ENCODE results near the gene EXOC3L4.

Gene EXOC3L4

DNA sequence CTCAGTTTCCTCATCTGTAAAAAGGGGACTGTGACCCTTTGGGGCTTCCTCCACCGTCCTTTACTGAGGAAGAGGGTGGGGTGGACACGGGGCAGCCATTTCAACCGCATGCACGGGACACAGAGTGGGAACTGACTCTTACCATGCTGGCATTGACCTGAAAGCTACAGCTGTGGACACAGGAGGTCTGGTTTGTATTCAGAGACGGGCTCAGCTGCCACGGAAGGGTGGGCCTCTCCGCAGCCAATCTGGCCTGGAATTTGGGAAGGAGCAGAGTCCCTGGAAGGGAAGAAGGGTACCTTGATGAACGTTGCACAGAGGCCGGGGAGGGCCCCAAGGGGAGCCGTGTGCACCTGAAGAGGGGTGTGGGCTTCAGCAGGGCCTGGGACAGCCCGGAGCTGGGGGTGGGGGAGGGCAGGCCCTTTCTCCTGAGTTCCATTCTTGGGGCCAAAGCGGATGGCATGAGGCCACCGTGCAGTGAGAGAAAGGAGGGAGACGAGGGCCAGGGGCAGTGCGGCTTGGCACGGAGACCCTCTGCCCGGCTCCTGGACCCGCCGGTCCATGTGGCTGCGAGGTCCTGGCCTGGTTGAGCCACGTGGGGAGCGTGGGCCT lies 43.3 kb downstream of the EXOC3L4 start:
- H3K27ac ChIP-seq = no peak overlapping the region
- no peak for TF ChIP-seq CTCF (conservative IDR thresholded peaks at IDR 0.05)

DNA sequence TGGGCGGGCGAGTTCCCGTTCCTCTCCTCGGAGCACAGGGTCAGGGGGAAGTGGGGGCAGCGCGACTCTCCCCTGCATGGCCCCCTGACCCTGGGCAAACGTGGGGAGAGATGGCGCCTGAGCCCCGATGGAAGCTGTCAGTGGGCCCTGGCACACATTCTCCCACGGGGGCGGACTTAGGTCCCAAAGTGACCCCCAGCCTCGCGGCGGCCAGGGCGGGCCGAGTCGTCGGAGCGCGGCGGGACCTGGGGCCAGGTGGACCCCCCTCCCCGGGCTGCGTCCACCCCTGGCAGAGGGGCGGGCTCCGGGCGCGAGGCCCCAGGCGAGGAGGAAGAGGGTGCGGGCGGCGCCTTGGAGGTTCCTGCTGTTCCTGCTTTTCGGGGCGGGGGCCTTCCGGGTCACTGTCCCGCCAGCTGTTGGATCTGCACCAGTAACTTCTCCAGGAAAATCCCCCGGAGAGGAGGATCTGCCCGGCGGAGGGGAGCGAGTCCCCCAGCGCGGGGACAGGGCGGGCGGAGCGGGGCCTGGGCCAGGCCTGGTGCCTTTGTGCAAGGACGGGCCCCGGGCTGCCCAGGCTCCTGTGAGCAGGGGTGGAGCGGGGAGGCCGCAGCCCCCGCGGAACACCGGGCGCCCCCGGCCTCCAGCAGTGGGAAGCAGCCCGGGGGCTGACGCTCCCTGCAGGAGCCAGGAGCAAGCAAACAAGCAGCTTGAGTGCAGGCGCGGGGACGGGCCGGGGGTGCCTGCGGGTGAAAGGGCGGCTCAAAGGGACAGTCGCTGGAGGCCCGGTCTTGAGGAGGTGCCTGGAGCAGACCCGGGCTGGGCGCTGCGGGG lies 44.0 kb downstream of the EXOC3L4 start:
- no peak for TF ChIP-seq CTCF (conservative IDR thresholded peaks at IDR 0.05)
- no peak overlapping the region; the same call in 1 of the 2 replicates for H3K27ac ChIP-seq

- no peak for TF ChIP-seq CTCF (conservative IDR thresholded peaks at IDR 0.05)
- no peak overlapping the region; the same call in 1 of the 2 replicates for H3K27ac ChIP-seq
These were observed 44.9 kb downstream of the EXOC3L4 start for GRCh38 chr14:103139132-103140025.

DNA sequence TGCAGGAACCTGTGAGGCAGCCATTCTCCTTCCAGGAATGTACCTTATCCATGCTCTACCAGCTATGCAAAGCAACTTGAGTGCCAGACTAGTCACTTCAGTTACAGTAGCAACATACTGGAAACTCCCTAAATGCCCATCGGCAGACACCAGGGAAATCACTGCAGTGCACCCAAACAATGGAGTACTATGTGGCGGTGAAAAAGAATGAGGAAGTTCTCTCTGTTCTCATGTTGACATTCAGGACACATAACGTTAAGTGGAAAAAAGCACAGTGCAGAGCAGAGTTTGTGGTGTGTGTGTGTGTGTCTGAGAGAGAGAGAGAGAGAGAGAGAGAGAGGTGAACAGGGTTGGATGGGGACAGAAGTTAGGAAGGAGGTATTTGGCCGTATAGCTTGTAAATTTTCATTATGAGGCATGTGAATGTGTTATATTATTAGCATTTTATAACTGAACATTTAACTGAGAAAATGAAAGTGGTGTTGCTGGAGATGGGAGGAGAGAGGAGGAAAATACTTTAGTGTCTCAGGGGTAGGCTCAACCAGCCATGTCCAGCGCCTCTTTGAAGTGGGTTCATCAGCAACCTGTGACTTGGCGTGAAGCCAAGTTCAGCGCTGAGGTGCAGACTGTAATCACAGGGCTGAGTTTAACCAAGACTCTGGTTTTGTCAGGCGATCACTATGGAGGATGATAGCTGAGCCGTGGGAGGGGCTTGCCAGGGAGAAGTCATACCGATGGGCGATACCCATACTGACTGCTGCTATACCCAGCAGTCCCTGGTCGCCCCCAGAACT lies 46.0 kb downstream of the EXOC3L4 start:
- H3K27ac ChIP-seq = peak overlapping the region; percentile 89; the same call in 1 of the 2 replicates
- TF ChIP-seq CTCF (conservative IDR thresholded peaks at IDR 0.05) = no peak

- peak; percentile 69 for TF ChIP-seq CTCF (conservative IDR thresholded peaks at IDR 0.05)
- peak overlapping the region; percentile 89 for H3K27ac ChIP-seq
These were observed 46.7 kb downstream of the EXOC3L4 start for GRCh38 chr14:103141117-103141796.

DNA sequence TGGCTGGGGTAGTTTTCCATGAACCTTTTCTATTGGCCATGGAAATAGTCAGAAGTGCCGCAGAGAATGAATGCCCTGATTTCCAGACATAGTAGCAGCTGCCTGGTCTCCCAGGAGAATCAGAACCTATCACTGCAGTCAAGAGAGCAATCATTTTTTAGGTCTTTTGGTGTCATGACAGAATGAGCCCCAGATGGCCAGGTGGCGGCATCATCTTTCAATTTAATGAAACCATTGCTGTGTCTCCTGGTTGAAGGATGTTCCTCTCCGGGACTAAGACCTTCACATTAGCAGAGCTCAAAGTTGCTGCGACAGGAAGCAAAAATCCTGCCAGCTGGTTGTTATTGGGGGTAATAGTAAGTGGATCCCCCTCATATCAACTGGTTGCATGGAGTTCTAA lies 47.5 kb downstream of the EXOC3L4 start:
- no peak for TF ChIP-seq CTCF (conservative IDR thresholded peaks at IDR 0.05)
- H3K27ac ChIP-seq = peak overlapping the region; percentile 89
